AG08396 (cell line): Measurements from ENCODE around the gene GET4.
"Not testable (repeated sequence)": the region's sequence is repeated elsewhere in the genome, so short reads cannot be mapped to it uniquely, and the experiment has no call there.

Experiments
- DNase-seq: peaks from one replicate; pipeline ENCODE4 v3.0.0; 2012; ENCODE audit warnings: low spot score, mixed read lengths

GET4 gene

GRCh38 chr7:845731-846130, 30.6 kb upstream of the GET4 start:
- no peak for DNase-seq

- DNase-seq: not testable (repeated sequence)
Observed at GRCh38 chr7:846958-847650, 29.2 kb upstream of the GET4 start.

- not testable (repeated sequence) for DNase-seq
Observed at GRCh38 chr7:847728-848127, 28.6 kb upstream of the GET4 start.

GRCh38 chr7:849145-849544, 27.2 kb upstream of the GET4 start:
- no peak for DNase-seq

- DNase-seq: no peak
Observed at GRCh38 chr7:849781-850180, 26.6 kb upstream of the GET4 start.

- no peak for DNase-seq
Observed at GRCh38 chr7:851204-851603, 25.1 kb upstream of the GET4 start.

GRCh38 chr7:853366-854117, 22.8 kb upstream of the GET4 start:
- no peak for DNase-seq

- DNase-seq: no peak
Observed at GRCh38 chr7:854118-854775, 22.1 kb upstream of the GET4 start.

GRCh38 chr7:855686-856369, 20.5 kb upstream of the GET4 start:
- DNase-seq: no peak

- no peak for DNase-seq
Observed at GRCh38 chr7:856444-857095, 19.8 kb upstream of the GET4 start.

GRCh38 chr7:857661-858060, 18.7 kb upstream of the GET4 start:
- DNase-seq: peak; percentile 21

- no peak for DNase-seq
Observed at GRCh38 chr7:859359-860030, 16.9 kb upstream of the GET4 start.

- no peak for DNase-seq
Observed at GRCh38 chr7:860149-860548, 16.2 kb upstream of the GET4 start.

GRCh38 chr7:861222-861621, 15.1 kb upstream of the GET4 start:
- DNase-seq: no peak

GRCh38 chr7:862157-862556, 14.2 kb upstream of the GET4 start:
- DNase-seq: no peak

GRCh38 chr7:863106-863505, 13.2 kb upstream of the GET4 start:
- no peak for DNase-seq

GRCh38 chr7:865921-866320, 10.4 kb upstream of the GET4 start:
- no peak for DNase-seq

GRCh38 chr7:867001-867405, 9.4 kb upstream of the GET4 start:
- DNase-seq: peak; percentile 92

- DNase-seq: peak; percentile 82
Observed at GRCh38 chr7:867406-868188, 8.8 kb upstream of the GET4 start.

GRCh38 chr7:868189-868486, 8.2 kb upstream of the GET4 start:
- DNase-seq: no peak

GRCh38 chr7:869348-869747, 7.0 kb upstream of the GET4 start:
- DNase-seq: no peak
